ENCODE data around the gene KASH5. TPM values are rescaled to one million over a fixed set of nuclear protein-coding genes. Genes with fewer than 3 reads are reported as not detected.

The KASH5 gene
- total and polyA plus RNA-seq, 2 donors (not counting 1 experiment from before 2014, with no cell fraction given) = 0.67 to 0.74 TPM

DNA sequence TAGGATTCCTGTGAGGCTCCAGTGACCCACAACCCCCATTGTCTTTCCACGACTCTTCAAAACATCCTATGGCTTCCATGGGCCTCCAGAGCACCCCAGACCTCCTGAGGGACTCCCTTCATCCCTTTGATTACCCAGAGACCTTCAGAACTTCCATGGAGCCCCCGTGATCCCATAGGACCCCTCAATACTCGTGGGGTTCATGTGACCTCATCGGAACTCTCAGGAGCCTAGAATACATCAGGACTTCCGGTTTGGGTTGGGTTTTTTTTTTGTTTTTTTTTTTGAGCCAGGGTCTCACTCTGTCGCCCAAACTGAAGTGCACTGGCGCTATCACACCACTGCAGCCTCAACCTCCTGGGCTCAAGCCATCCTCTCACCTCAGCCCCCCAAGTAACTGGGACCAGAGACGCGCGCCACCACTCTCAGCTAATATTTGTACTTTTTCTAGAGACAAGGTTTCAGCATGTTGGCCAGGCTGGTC is 65.8 kb downstream of the KASH5 start:
- peak overlapping the region; percentile 98 for H3K9ac ChIP-seq (ENCODE audit: low read length)
- no peaks in the 10 kb centered on the region for H3K27me3 ChIP-seq (replicated peaks in 1 of 4; ENCODE audit: control extremely low read depth in 1 of 4, control insufficient read depth in 3 of 4, insufficient read depth in 4 of 4, low read length in 3 of 4)
- H3K27me3 Mint-ChIP-seq = no peaks in the 10 kb centered on the region
- H3K9me3 ChIP-seq (ENCODE audit: control extremely low read depth in 1 of 3, control insufficient read depth in 2 of 3, insufficient read depth in 1 of 3, low read length in 2 of 3) = peaks cover 0 to 3% (median 0%) of the 10 kb centered on the region in 3 donors
- no peaks in the 10 kb centered on the region for H3K9me3 Mint-ChIP-seq (ENCODE audit: insufficient read depth)
- peaks cover 17% of the 10 kb centered on the region for H4K20me1 ChIP-seq (ENCODE audit: control insufficient read depth, insufficient read depth, low read length, poor library complexity, severe bottlenecking)
- intact Hi-C loops (cut with micrococcal nuclease) = loop anchor here (1.0 kb wide), 3 partner anchors 16 to 223 kb away; partner anchors contain the start of gene SCAF1
- ATAC-seq (ENCODE audit: low read depth) (no peak), DNase-seq (no peak)
- peak overlapping the region; percentile 97 for H3K4me2 ChIP-seq (replicated peaks; ENCODE audit: low read depth, low read length, poor library complexity, severe bottlenecking)
- peaks cover 23 to 43% of the 10 kb centered on the region in 2 donors for H3K4me1 ChIP-seq (ENCODE audit: control insufficient read depth in 2 of 2, insufficient read depth in 2 of 2, low read length in 2 of 2)
- peak overlapping the region; percentile 99 for H3K4me3 Mint-ChIP-seq
- CTCF ChIA-PET = interaction anchor here (0.6 to 5.0 kb wide), 10 partner anchors 9 to 1187 kb away, joined by 3 to 44 read pairs (median 4); partner anchors contain the start of genes FLT3LG, NOSIP and PRMT1
- H2AFZ ChIP-seq (ENCODE audit: insufficient read depth, low read depth, low read length, poor library complexity, severe bottlenecking) = peak overlapping the region; percentile 68
- TF ChIP-seq EZH2 (IDR thresholded peaks at IDR 0.05; ENCODE audit: borderline replicate concordance, insufficient read depth, low read depth, low read length, poor library complexity, severe bottlenecking) (no peak), CTCF (IDR thresholded peaks at IDR 0.05) (no peak)
- peak overlapping the region; percentile 100 for H3K27ac Mint-ChIP-seq
- peak overlapping the region; percentile 74 to 100 (median 89) for H3K4me3 ChIP-seq (ENCODE audit: control extremely low read depth in 1 of 5, extremely low read depth in 1 of 5, insufficient read depth in 1 of 5, low read depth in 2 of 5, low read length in 4 of 5)
- 67% methylated on average over 4 of the region's 10 CpGs for WGBS (ENCODE audit: insufficient coverage)
- peak overlapping the region; percentile 99 for H3K27ac ChIP-seq (ENCODE audit: low read length in 2 of 2)
- POLR2A ChIA-PET = interaction anchor here (0.6 to 4.0 kb wide), 11 partner anchors 10 to 223 kb away, joined by 3 to 57 read pairs (median 5); partner anchors contain the start of genes CD37, PRMT1 and RPS11
- H3K4me1 Mint-ChIP-seq = peaks cover 43% of the 10 kb centered on the region
- peaks cover 0 to 29% of the 10 kb centered on the region in 2 experiments for H3K36me3 ChIP-seq (replicated peaks in 1 of 2; ENCODE audit: control extremely low read depth in 1 of 2, control insufficient read depth in 1 of 2, extremely low read depth in 1 of 2, insufficient read depth in 2 of 2, low read length in 1 of 2)
- peaks cover 76% of the 10 kb centered on the region for H3K79me2 ChIP-seq (ENCODE audit: control insufficient read depth, insufficient read depth, low read length)

DNA sequence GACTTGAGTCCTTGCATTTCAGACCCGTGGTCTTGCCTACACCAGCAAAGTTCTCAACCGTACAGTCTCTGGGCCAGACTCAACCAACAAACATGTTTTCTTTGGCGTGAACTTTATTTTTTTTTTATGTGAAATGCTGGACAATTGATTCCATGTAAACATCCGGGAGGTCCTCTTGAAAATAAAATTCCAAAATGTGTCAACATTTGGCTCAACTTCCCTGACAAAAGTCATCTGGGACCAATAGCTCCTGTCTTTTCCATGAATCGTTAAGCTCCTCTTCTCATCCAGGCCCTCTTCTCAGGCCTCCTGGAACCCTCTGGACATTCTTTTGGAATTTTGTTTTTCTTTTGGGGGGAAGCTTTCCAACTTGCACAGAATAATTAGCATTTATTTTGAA is 67.7 kb downstream of the KASH5 start:
- DNase-seq (no peak), ATAC-seq (ENCODE audit: low read depth) (no peak)
- H3K4me1 ChIP-seq (ENCODE audit: control insufficient read depth in 2 of 2, insufficient read depth in 2 of 2, low read length in 2 of 2) = peaks cover 16 to 35% of the 10 kb centered on the region in 2 donors
- Mint-ChIP-seq H3K27ac (peak overlapping the region; percentile 37), H3K4me1 (peaks cover 32% of the 10 kb centered on the region), H3K27me3 (no peaks in the 10 kb centered on the region), H3K9me3 (ENCODE audit: insufficient read depth) (no peaks in the 10 kb centered on the region), H3K4me3 (peak overlapping the region; percentile 32)
- TF ChIP-seq EZH2 (IDR thresholded peaks at IDR 0.05; ENCODE audit: borderline replicate concordance, insufficient read depth, low read depth, low read length, poor library complexity, severe bottlenecking) = no peak
- no peak for TF ChIP-seq CTCF (IDR thresholded peaks at IDR 0.05)
- WGBS (ENCODE audit: insufficient coverage) = 100% methylated on average over 2 of the region's 5 CpGs
- no peak overlapping the region for H2AFZ ChIP-seq (ENCODE audit: insufficient read depth, low read depth, low read length, poor library complexity, severe bottlenecking)
- H3K9me3 ChIP-seq (ENCODE audit: control extremely low read depth in 1 of 3, control insufficient read depth in 2 of 3, insufficient read depth in 1 of 3, low read length in 2 of 3) = peaks cover 0 to 3% (median 0%) of the 10 kb centered on the region in 3 donors
- POLR2A ChIA-PET = no interaction called here
- peaks cover 77% of the 10 kb centered on the region for H3K79me2 ChIP-seq (ENCODE audit: control insufficient read depth, insufficient read depth, low read length)
- H3K27me3 ChIP-seq (replicated peaks in 1 of 4; ENCODE audit: control extremely low read depth in 1 of 4, control insufficient read depth in 3 of 4, insufficient read depth in 4 of 4, low read length in 3 of 4) = no peaks in the 10 kb centered on the region
- no peak overlapping the region for H3K27ac ChIP-seq (ENCODE audit: low read length in 2 of 2)
- H3K36me3 ChIP-seq (replicated peaks in 1 of 2; ENCODE audit: control extremely low read depth in 1 of 2, control insufficient read depth in 1 of 2, extremely low read depth in 1 of 2, insufficient read depth in 2 of 2, low read length in 1 of 2) = peaks cover 0 to 40% of the 10 kb centered on the region in 2 experiments
- intact Hi-C loops (cut with micrococcal nuclease) = no loop called here
- no peak overlapping the region for H3K4me2 ChIP-seq (replicated peaks; ENCODE audit: low read depth, low read length, poor library complexity, severe bottlenecking)
- CTCF ChIA-PET = interaction anchor here (1.2 kb wide), 1 partner anchor 15 kb away, joined by 8 read pairs; no protein-coding TSS in a partner anchor
- peaks cover 33% of the 10 kb centered on the region for H4K20me1 ChIP-seq (ENCODE audit: control insufficient read depth, insufficient read depth, low read length, poor library complexity, severe bottlenecking)
- no peak overlapping the region for H3K4me3 ChIP-seq (ENCODE audit: control extremely low read depth in 1 of 5, extremely low read depth in 1 of 5, insufficient read depth in 1 of 5, low read depth in 2 of 5, low read length in 4 of 5)
- H3K9ac ChIP-seq (ENCODE audit: low read length) = no peak overlapping the region

Data from B cell (primary cell).